GM12873 (cell line): ENCODE results near the gene TRIM37.

Experiments used
- TF ChIP-seq, protein P1 (sequence below): IDR thresholded peaks from 2 replicates; pipeline ENCODE4 v1.5.1; 2012; ENCODE audit warnings: low read depth, mild to moderate bottlenecking, moderate library complexity, low read length, control low read depth; ENCODE audit not compliant: insufficient read depth; ENCODE audit errors: missing control alignments

TRIM37 gene

DNA sequence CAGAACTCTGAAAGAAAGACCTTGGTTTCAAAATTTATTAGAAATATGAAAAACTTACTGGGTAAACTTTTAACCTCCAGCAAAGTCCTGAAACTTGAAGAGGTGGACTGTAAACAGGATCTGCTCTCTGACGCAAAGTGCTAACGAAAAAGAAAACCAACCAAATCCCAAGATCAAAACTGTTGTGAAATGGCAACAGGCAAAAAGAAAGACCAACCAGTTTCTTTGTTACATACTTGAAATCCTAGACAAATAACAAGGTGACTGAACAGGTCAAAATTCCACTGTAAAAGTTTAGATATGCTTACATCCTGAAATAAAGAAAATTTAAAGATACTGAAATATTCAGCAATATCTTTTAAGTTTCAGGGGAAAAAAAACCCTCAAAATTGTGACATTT is 44.2 kb downstream of the TRIM37 start:
- TF ChIP-seq, protein P1, sequence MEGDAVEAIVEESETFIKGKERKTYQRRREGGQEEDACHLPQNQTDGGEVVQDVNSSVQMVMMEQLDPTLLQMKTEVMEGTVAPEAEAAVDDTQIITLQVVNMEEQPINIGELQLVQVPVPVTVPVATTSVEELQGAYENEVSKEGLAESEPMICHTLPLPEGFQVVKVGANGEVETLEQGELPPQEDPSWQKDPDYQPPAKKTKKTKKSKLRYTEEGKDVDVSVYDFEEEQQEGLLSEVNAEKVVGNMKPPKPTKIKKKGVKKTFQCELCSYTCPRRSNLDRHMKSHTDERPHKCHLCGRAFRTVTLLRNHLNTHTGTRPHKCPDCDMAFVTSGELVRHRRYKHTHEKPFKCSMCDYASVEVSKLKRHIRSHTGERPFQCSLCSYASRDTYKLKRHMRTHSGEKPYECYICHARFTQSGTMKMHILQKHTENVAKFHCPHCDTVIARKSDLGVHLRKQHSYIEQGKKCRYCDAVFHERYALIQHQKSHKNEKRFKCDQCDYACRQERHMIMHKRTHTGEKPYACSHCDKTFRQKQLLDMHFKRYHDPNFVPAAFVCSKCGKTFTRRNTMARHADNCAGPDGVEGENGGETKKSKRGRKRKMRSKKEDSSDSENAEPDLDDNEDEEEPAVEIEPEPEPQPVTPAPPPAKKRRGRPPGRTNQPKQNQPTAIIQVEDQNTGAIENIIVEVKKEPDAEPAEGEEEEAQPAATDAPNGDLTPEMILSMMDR = no peak

DNA sequence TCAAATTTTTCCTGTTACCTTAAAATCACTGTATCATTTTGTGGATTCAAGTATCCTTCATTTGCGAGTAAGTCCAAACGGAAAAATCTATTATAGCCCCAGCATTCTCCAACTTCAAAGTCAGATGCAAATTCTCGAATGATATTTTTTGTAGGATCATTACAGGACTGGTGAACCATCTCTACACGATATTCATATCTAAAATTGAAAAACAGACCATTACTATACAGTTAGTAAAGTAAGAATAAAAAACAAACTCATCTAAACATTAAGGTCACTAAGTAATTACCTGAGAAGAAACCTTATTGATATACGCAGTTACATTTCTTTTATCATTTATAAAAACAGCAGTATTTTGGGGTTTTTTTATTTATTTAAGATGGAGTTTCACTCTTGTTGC is 49.8 kb downstream of the TRIM37 start:
- TF ChIP-seq, protein P1 = no peak

DNA sequence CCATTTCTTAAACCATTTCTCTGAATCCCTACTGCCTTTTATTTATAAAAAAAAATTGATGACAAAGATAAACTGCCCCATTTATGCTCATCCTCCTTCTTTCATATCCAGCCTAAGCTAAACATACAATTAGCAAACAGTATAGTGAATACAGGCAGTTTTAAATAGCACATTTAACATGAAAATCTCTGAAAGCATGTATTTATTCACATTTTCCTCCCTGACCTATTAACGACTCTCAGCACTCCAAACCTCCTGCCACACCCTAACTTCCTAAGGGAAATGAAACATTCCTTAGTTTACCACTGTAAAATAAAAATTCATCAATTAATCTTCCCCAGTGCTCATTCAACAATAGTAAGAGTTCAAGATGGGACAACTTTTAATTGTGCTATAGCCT is 56.9 kb downstream of the TRIM37 start:
- TF ChIP-seq, protein P1 = no peak

- TF ChIP-seq, protein P1 = no peak
Measured at GRCh38 chr17:59047616-59048015, 59.1 kb downstream of the TRIM37 start.

- TF ChIP-seq, protein P1 = no peak
Measured at GRCh38 chr17:59046192-59046591, 60.5 kb downstream of the TRIM37 start.

GRCh38 chr17:59038734-59039133 is 67.9 kb downstream of the TRIM37 start:
- TF ChIP-seq, protein P1 = no peak

DNA sequence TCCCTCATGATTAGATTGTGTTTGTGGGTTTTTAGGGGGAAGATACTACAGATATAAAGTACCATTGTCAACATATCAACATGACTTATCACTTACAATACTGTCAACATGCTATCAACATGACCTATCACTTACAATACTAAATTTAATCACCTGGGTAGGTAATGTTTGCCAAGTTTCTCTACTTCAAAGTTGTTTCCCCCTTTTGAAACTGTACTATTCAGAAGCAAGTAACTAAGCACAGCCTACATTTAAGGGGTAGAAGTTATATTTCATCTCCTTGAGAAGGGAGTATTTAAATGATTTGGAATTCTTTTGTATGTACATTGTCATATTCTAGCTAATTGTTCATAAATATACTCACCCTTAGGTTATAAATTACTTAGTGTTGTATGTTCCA is 68.7 kb downstream of the TRIM37 start:
- TF ChIP-seq, protein P1 = no peak
